IPS DF 6.9 (cell line): ENCODE data around the gene VPS8.

Experiments
- DNase-seq: peaks from one replicate; pipeline ENCODE4 v3.0.0-alpha.2; 2013; ENCODE audit warnings: low read depth, low spot score
- H3K27ac ChIP-seq: one replicate; pipeline ENCODE4 v1.5.1; 2013; ENCODE audit warnings: low read length, control low read depth
- H3K27me3 ChIP-seq: 2 replicates; pipeline ENCODE4 v1.6.1; 2013; ENCODE audit warnings: mild to moderate bottlenecking, low read length; ENCODE audit not compliant: control insufficient read depth, insufficient read depth
- H3K36me3 ChIP-seq: 2 replicates; pipeline ENCODE4 v1.6.1; 2013; ENCODE audit warnings: low read length; ENCODE audit not compliant: control insufficient read depth, insufficient read depth
- H3K4me1 ChIP-seq: 2 replicates; pipeline ENCODE4 v1.6.1; 2013; ENCODE audit warnings: low read length; ENCODE audit not compliant: control insufficient read depth, insufficient read depth
- H3K4me3 ChIP-seq: 2 replicates; pipeline ENCODE4 v1.5.1; 2013; ENCODE audit warnings: mild to moderate bottlenecking, low read length
- H3K9me3 ChIP-seq: 2 replicates; pipeline ENCODE4 v1.6.1; 2013; ENCODE audit warnings: low read length, inconsistent platforms; ENCODE audit not compliant: control insufficient read depth, insufficient read depth
- WGBS: extraction: QIAGEN DNeasy Blood & Tissue Kit; methylation state at CpG from one replicate; pipeline ENCODE4 v1.1.7; 2013; ENCODE audit warnings: mixed read lengths, missing lambda C conversion rate; ENCODE audit not compliant: insufficient read length, insufficient coverage; 5-methylcytosine and 5-hydroxymethylcytosine counted together

The VPS8 gene

DNA sequence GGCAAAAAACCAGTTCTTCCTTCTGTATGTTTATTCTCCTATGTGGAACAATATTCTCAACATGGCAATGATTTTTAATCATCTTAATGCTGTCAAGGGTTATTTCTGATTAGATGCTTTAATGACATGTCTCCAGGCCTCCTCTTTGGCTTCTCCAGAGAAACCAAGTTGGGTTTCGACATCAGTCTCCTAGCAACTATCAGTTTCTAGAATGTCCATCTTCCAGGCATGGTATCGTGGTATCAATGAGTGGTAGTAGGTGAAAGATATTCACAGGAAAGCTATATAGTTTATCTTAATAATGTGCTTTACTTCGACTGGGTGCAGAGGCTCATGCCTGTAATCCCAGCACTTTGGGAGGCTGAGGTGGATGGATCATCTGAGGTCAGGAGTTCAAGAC lies 212.4 kb downstream of the VPS8 start:
- Histone ChIP-seq H3K27me3 (no peaks in the 10 kb centered on the region), H3K36me3 (no peaks in the 10 kb centered on the region), H3K9me3 (no peaks in the 10 kb centered on the region; the same call in 1 of the 2 replicates), H3K27ac (no peak overlapping the region), H3K4me3 (no peak overlapping the region), H3K4me1 (no peaks in the 10 kb centered on the region)
- no peak for DNase-seq
- WGBS: no CpG with 5 or more reads among the region's 3 CpGs

DNA sequence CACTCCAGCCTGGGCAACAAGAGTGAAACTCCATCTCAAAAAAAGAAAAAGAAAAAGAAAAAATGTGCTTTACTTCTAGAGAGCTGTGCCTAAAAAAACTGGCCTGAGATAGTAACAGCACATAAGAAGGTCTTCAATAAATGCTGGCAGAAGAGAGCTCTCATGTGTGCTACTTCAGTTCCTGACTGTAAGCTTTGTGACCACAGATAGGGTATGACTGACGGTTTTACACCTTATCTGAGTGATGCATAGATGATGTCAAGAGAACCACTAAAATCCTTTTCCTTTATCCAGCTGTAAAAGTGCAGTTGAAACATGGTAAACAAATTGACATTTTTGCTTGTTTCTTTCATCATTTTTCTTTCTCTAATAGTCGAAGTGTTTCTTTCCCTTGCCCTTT lies 213.0 kb downstream of the VPS8 start:
- Histone ChIP-seq H3K9me3 (no peaks in the 10 kb centered on the region), H3K4me3 (no peak overlapping the region), H3K4me1 (no peaks in the 10 kb centered on the region), H3K36me3 (no peaks in the 10 kb centered on the region), H3K27ac (no peak overlapping the region), H3K27me3 (no peaks in the 10 kb centered on the region)
- no CpG with 5 or more reads among the region's 2 CpGs for WGBS
- DNase-seq: no peak

DNA sequence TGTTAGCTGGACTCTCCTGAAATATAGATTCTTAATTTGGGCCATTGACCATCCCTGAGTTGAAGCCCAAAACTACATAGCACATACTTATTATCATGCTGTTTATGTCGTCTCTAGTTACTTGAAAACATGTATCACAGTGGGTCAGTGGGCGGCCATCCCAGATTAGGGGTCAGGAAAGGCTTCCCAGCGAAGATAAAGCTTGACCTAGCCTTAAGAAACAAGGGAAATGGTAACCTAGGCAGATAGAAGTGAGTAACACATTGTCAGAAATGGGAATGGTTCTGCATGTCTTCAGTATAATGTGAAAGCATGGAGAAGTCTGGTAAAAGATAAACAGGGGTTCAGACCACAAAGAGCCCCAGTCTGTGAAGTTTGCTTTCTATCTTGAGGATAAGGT lies 216.2 kb downstream of the VPS8 start:
- WGBS: no CpG with 5 or more reads among the region's 3 CpGs
- Histone ChIP-seq H3K36me3 (no peaks in the 10 kb centered on the region), H3K27ac (no peak overlapping the region), H3K4me1 (no peaks in the 10 kb centered on the region), H3K9me3 (no peaks in the 10 kb centered on the region), H3K27me3 (no peaks in the 10 kb centered on the region), H3K4me3 (no peak overlapping the region)
- DNase-seq: no peak

DNA sequence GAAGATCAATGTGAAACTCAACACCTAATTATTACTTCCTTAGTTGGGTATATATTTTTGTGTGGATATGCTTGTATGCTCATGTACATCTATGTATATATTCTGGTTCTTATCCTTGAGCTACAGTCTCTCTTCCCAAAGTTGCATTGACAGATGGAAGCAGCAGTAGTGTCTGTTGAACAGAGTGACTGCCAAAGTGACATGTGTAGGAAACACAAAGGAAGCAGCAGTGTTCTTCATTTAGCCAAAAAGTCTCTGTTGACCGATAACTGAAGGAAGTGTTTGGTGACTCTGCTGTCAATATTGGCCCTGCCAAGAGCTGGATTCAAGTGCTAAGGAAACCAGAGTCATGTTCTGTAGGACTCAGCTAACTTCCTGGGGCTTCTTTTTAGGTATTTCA lies 217.1 kb downstream of the VPS8 start:
- Histone ChIP-seq H3K9me3 (no peaks in the 10 kb centered on the region), H3K4me3 (no peak overlapping the region), H3K27me3 (no peaks in the 10 kb centered on the region), H3K4me1 (no peaks in the 10 kb centered on the region), H3K36me3 (no peaks in the 10 kb centered on the region), H3K27ac (no peak overlapping the region)
- no CpG with 5 or more reads among the region's 1 CpG for WGBS
- no peak for DNase-seq

DNA sequence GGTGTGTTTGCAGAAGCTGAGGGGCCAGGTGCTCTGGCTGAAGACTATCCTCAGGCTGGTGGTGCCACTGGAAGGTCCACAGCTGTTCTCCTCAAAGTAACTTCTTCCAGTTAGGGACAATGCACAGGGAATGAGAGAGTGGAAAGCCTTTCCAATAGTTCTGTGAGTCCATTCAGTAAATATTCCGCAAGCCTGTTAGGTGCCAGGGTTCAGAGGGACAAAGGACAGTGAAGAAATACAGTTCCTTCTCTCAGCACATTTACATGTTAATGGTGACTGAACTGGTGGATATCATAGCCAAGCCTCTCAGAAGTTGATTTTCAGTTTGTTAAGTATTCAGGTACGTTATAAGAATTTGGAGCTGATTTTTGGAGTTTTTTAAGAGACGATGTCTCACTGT lies 218.4 kb downstream of the VPS8 start:
- no peaks in the 10 kb centered on the region for H3K36me3 ChIP-seq
- no peak for DNase-seq
- H3K27me3 ChIP-seq: no peaks in the 10 kb centered on the region
- no peak overlapping the region for H3K27ac ChIP-seq
- H3K4me1 ChIP-seq: no peaks in the 10 kb centered on the region
- no peaks in the 10 kb centered on the region for H3K9me3 ChIP-seq
- no CpG with 5 or more reads among the region's 3 CpGs for WGBS
- H3K4me3 ChIP-seq: no peak overlapping the region

DNA sequence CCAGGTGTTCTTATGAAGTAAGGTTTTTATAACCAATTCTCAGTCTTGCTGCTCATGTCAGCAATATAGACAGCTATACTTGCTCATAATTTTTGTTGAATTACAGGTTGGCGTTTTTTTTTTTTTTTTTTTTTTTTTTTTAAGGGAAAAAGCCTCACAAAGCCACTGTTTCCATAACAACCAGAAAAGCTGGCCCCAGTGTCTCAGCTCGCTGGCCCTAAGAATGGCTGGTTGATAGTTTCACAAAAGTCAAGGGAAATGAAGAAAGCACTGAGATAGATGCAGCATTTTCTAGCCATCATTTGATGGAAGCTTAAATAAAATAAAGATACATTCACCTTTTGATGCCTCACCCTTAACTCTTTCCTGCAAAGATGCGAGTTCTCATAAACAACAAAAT lies 219.0 kb downstream of the VPS8 start:
- H3K4me3 ChIP-seq: no peak overlapping the region
- no CpG with 5 or more reads among the region's 3 CpGs for WGBS
- DNase-seq: no peak
- H3K36me3 ChIP-seq: no peaks in the 10 kb centered on the region
- no peak overlapping the region for H3K27ac ChIP-seq
- no peaks in the 10 kb centered on the region for H3K27me3 ChIP-seq
- no peaks in the 10 kb centered on the region for H3K9me3 ChIP-seq
- H3K4me1 ChIP-seq: no peaks in the 10 kb centered on the region

DNA sequence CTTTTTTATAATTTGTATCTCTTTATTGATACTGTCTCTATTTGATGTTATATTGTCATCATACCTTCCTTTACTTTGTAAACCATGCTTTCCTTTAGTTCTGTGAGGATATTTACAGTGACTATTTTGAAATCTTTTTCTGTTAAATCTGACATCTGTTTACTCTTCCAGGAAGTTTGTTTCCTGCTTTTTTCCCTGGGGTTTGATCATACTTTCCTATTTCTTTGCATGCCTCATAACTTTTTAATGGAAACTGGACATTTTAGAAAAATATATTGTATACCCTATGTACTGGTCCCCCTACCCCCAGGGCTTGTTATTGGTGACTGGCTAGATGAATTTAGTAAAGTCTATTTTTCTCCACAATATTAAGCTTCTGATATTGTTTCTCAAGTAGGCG lies 225.8 kb downstream of the VPS8 start:
- H3K27me3 ChIP-seq: no peaks in the 10 kb centered on the region
- no peak overlapping the region for H3K27ac ChIP-seq
- H3K36me3 ChIP-seq: no peaks in the 10 kb centered on the region
- no peaks in the 10 kb centered on the region for H3K9me3 ChIP-seq
- H3K4me1 ChIP-seq: no peaks in the 10 kb centered on the region
- H3K4me3 ChIP-seq: no peak overlapping the region
- DNase-seq: no peak
- no CpG with 5 or more reads among the region's 1 CpG for WGBS

DNA sequence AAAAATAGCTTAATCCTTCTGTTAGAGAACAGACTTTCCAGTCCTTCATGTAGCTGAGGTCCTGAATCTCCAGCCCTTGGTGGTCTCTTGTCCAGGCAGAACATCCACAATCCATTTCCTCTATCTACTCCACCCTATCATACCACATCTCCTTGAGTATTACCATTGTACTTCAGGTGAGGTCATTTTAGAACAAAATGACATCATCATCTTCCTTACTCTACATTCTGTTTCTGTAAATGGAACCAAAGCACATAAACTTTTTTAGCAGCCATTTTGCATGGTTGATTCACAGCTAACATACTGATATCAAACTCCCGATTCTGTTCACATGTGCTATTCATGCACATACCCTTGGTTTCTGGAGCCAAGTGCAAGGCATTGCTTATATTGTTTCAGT lies 228.5 kb downstream of the VPS8 start:
- Histone ChIP-seq H3K4me1 (no peaks in the 10 kb centered on the region), H3K27ac (no peak overlapping the region), H3K4me3 (no peak overlapping the region), H3K9me3 (no peaks in the 10 kb centered on the region), H3K36me3 (no peaks in the 10 kb centered on the region), H3K27me3 (no peaks in the 10 kb centered on the region)
- no peak for DNase-seq
- WGBS: no CpG with 5 or more reads among the region's 1 CpG

DNA sequence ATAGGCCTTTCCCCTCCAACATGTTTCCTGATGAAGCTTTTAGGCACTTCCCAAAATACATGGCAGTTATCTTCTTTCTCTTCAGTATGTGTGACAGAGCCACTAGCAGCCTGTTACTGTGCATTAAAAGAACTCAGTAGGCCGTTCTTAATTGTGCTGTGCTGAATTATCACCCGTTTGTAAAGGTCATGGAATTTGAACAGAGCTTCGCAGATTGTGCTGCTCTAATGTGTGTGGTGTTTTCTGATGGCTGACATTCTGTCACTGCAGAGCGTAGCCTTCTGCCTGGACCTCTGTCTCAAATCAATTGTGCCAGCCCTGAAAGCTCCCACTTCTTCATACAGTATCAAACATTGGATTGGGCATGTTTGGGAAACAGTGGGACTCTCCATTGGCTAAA lies 229.6 kb downstream of the VPS8 start:
- H3K27me3 ChIP-seq: no peaks in the 10 kb centered on the region
- no peak for DNase-seq
- H3K4me3 ChIP-seq: no peak overlapping the region
- no peaks in the 10 kb centered on the region for H3K36me3 ChIP-seq
- no peak overlapping the region for H3K27ac ChIP-seq
- no CpG with 5 or more reads among the region's 4 CpGs for WGBS
- no peaks in the 10 kb centered on the region for H3K9me3 ChIP-seq
- H3K4me1 ChIP-seq: no peaks in the 10 kb centered on the region

DNA sequence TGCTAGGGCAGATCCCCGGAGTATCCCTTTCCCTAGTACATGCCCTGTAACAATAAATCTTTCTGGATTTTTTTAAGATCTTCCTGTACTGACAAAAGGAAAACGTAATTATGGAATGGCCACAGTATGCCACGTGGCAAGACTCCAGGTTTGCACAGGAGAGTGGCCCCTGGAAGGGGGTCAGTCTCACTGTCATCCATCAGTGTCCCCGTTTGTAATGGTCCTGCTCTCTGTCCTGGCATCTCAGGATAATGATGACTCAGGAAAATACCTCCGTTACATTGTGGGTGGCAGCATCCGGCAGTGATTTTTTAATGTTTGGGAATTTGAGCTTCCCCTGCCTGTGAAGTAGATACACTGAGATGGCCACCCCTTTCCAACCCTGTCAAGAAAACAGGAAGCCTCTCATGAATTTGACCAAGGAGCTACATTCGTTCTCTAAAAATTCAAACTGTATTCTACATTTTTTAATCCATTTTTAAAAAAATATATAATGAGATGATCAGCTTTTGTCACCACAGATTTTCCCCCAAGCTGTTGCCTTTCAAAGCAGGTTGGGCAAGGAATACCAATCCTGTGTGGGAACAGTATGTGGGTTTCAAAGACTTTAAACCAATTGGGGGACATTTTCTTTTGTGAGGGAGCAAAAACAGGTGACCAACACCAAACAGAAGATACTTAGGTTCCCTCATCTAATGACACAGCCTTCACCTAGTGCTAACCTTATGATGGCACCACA lies 230.5 kb downstream of the VPS8 start:
- Histone ChIP-seq H3K27me3 (no peaks in the 10 kb centered on the region), H3K9me3 (no peaks in the 10 kb centered on the region), H3K36me3 (no peaks in the 10 kb centered on the region), H3K4me1 (no peaks in the 10 kb centered on the region), H3K4me3 (no peak overlapping the region), H3K27ac (no peak overlapping the region)
- no CpG with 5 or more reads among the region's 7 CpGs for WGBS
- DNase-seq: no peak

DNA sequence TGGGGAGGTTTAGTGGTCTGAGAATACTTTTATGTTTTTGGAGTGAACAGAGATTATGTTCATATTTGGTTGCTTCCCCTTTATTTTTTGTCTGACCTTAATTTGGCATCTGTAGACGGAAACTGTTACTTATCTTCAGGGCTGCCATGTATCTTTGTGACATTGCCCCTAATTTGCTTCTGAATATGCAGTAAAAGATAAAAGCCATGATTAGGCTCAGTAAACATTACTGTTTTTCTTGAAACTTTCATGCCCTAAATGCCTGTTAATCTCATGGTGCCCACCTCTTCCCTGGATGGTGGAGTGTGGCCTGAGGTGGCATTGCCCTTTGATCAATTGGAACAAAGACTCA lies 234.2 kb downstream of the VPS8 start:
- H3K4me3 ChIP-seq: no peak overlapping the region
- H3K27me3 ChIP-seq: no peaks in the 10 kb centered on the region
- no peak for DNase-seq
- no CpG with 5 or more reads among the region's 1 CpG for WGBS
- no peaks in the 10 kb centered on the region for H3K4me1 ChIP-seq
- H3K36me3 ChIP-seq: no peaks in the 10 kb centered on the region
- H3K27ac ChIP-seq: no peak overlapping the region
- no peaks in the 10 kb centered on the region for H3K9me3 ChIP-seq
